GM18508 (cell line): ENCODE results near the gene DNAAF6.

ENCODE experiments used
- ATAC-seq: cut with Tn5 transposase; IDR thresholded peaks from one replicate; pipeline ENCODE4 v1.9.1; 2021; ENCODE audit warnings: moderate number of reproducible peaks; ENCODE audit not compliant: insufficient read depth, unreplicated experiment

DNAAF6 gene

GRCh38 chrX:107290019-107290418, 83.6 kb downstream of the DNAAF6 start:
- ATAC-seq = no peak

- no peak for ATAC-seq
Observed at GRCh38 chrX:107293056-107293455, 86.6 kb downstream of the DNAAF6 start.
